ENCODE results near the gene RAB37.
A peak's percentile ranks its signal among the peaks of the same experiment; 100 is the strongest.

Gene RAB37

GRCh38 chr17:74728702-74729075 is 8.4 kb upstream of the RAB37 start:
- DNase-seq, result no peak

GRCh38 chr17:74729368-74729767 is 7.7 kb upstream of the RAB37 start:
- DNase-seq, result no peak

- no peak for DNase-seq
Measured at GRCh38 chr17:74729866-74730265, 7.2 kb upstream of the RAB37 start.

- DNase-seq, result no peak
Measured at GRCh38 chr17:74730491-74731346, 6.3 kb upstream of the RAB37 start.

GRCh38 chr17:74731347-74731605 is 5.8 kb upstream of the RAB37 start:
- no peak for DNase-seq

GRCh38 chr17:74732042-74732867 is 4.8 kb upstream of the RAB37 start:
- DNase-seq, result no peak

GRCh38 chr17:74733365-74734122 is 3.5 kb upstream of the RAB37 start:
- DNase-seq, result no peak

- no peak for DNase-seq
Measured at GRCh38 chr17:74734256-74734655, 2.8 kb upstream of the RAB37 start.

GRCh38 chr17:74737299-74738050 is 419 bp downstream of the RAB37 start:
- DNase-seq, result no peak

GRCh38 chr17:74738051-74738996 is 1.3 kb downstream of the RAB37 start:
- no peak for DNase-seq

GRCh38 chr17:74739227-74739831 is 2.3 kb downstream of the RAB37 start:
- no peak for DNase-seq

GRCh38 chr17:74740173-74740572 is 3.1 kb downstream of the RAB37 start:
- DNase-seq, result no peak

GRCh38 chr17:74740641-74741387 is 3.8 kb downstream of the RAB37 start:
- no peak for DNase-seq

GRCh38 chr17:74742153-74742515 is 5.1 kb downstream of the RAB37 start:
- no peak for DNase-seq

- DNase-seq, result no peak
Measured at GRCh38 chr17:74742978-74743545, 6.0 kb downstream of the RAB37 start.

GRCh38 chr17:74743755-74744154 is 6.7 kb downstream of the RAB37 start:
- DNase-seq, result no peak

GRCh38 chr17:74744349-74744713 is 7.3 kb downstream of the RAB37 start:
- DNase-seq, result no peak

GRCh38 chr17:74744714-74745547 is 7.9 kb downstream of the RAB37 start:
- peak; percentile 18 to 78 for DNase-seq

GRCh38 chr17:74745548-74746177 is 8.6 kb downstream of the RAB37 start:
- no peak for DNase-seq
